ENCODE results near the gene OAF.

- no peak for TF ChIP-seq POLR2A (IDR thresholded peaks at IDR 0.05)
- TF ChIP-seq, protein P1, sequence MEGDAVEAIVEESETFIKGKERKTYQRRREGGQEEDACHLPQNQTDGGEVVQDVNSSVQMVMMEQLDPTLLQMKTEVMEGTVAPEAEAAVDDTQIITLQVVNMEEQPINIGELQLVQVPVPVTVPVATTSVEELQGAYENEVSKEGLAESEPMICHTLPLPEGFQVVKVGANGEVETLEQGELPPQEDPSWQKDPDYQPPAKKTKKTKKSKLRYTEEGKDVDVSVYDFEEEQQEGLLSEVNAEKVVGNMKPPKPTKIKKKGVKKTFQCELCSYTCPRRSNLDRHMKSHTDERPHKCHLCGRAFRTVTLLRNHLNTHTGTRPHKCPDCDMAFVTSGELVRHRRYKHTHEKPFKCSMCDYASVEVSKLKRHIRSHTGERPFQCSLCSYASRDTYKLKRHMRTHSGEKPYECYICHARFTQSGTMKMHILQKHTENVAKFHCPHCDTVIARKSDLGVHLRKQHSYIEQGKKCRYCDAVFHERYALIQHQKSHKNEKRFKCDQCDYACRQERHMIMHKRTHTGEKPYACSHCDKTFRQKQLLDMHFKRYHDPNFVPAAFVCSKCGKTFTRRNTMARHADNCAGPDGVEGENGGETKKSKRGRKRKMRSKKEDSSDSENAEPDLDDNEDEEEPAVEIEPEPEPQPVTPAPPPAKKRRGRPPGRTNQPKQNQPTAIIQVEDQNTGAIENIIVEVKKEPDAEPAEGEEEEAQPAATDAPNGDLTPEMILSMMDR (IDR thresholded peaks at IDR 0.05): no peak
These were observed 7.3 kb downstream of the OAF start for GRCh38 chr11:120217941-120218694.
